Measurements from ENCODE around the gene TIGAR.

DNA sequence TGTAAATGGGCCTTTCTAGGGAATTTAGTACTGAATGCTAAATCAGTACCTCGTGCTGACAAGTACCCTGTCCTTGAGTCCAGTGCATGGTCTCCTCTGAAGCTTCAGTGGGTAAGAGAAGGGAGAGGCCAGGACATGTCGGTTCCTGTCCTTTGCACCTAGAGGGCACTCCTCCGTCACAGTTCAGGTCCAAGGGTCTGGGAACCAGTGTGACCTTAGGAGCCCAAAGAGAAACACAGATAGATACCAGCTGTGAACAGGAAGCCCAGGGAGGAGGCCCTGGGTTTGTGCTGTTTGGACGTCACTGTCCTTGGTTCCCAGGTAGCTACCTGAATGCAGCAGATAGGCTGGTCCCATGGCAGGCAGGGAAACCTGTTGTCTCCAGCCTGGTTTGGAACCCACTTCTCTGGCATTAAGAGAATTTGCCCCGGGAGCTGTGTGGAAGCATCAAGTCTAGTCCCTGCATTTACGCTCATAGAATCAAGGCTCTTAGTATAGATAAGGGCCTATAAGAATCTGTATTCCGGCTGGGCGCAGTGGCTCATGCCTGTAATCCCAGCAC lies 62.4 kb downstream of the TIGAR start:
- TF ChIP-seq POLR2A (IDR thresholded peaks at IDR 0.05) = no peak
- TF ChIP-seq, protein P1, sequence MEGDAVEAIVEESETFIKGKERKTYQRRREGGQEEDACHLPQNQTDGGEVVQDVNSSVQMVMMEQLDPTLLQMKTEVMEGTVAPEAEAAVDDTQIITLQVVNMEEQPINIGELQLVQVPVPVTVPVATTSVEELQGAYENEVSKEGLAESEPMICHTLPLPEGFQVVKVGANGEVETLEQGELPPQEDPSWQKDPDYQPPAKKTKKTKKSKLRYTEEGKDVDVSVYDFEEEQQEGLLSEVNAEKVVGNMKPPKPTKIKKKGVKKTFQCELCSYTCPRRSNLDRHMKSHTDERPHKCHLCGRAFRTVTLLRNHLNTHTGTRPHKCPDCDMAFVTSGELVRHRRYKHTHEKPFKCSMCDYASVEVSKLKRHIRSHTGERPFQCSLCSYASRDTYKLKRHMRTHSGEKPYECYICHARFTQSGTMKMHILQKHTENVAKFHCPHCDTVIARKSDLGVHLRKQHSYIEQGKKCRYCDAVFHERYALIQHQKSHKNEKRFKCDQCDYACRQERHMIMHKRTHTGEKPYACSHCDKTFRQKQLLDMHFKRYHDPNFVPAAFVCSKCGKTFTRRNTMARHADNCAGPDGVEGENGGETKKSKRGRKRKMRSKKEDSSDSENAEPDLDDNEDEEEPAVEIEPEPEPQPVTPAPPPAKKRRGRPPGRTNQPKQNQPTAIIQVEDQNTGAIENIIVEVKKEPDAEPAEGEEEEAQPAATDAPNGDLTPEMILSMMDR (IDR thresholded peaks at IDR 0.05) = peak in 4 of 12 donors; percentile 14 to 34 (median 18)
